ENCODE measurements around the gene ANO3.

DNA sequence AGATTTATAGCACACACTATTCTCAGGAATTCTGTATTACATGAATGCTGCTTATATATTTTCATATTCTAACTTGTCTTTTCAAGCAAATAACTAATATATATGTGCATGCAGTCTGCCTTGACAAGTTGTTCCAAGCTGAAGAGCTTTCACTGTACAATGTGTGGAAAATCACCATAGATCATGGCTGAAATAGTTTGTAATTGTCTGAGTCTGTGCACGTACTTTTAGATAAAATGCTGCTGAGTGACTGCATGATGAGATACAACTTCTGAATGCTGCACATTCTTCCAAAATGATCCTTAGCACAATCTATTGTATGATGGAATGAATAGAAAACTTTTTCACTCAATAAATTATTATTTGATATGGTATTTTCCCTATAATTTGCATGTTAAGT is 331.0 kb downstream of the ANO3 start:
- TF ChIP-seq, protein P1, sequence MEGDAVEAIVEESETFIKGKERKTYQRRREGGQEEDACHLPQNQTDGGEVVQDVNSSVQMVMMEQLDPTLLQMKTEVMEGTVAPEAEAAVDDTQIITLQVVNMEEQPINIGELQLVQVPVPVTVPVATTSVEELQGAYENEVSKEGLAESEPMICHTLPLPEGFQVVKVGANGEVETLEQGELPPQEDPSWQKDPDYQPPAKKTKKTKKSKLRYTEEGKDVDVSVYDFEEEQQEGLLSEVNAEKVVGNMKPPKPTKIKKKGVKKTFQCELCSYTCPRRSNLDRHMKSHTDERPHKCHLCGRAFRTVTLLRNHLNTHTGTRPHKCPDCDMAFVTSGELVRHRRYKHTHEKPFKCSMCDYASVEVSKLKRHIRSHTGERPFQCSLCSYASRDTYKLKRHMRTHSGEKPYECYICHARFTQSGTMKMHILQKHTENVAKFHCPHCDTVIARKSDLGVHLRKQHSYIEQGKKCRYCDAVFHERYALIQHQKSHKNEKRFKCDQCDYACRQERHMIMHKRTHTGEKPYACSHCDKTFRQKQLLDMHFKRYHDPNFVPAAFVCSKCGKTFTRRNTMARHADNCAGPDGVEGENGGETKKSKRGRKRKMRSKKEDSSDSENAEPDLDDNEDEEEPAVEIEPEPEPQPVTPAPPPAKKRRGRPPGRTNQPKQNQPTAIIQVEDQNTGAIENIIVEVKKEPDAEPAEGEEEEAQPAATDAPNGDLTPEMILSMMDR (IDR thresholded peaks at IDR 0.05; ENCODE audit: low read depth, low read length, poor library complexity, severe bottlenecking), result no peak
- no peak for TF ChIP-seq EZH2phosphoT487 (IDR thresholded peaks at IDR 0.05; ENCODE audit: borderline replicate concordance, low read length)
